ENCODE results near the gene DCAF11.

The DCAF11 gene

DNA sequence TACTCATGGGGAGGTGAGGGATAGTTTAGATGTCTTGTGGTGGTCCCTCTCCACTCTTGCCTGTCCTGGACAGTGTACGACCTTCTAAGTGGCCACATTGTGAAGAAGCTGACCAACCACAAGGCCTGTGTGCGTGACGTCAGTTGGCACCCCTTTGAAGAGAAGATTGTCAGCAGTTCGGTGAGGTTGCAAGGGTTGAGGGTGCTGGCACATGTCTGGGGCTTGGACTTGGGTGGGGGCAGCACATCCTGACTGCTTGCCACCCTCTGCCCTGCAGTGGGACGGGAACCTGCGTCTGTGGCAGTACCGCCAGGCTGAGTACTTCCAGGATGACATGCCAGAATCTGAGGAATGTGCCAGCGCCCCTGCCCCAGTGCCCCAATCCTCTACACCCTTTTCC lies 8.3 kb downstream of the DCAF11 start:
- DNase-seq = no peak

DNA sequence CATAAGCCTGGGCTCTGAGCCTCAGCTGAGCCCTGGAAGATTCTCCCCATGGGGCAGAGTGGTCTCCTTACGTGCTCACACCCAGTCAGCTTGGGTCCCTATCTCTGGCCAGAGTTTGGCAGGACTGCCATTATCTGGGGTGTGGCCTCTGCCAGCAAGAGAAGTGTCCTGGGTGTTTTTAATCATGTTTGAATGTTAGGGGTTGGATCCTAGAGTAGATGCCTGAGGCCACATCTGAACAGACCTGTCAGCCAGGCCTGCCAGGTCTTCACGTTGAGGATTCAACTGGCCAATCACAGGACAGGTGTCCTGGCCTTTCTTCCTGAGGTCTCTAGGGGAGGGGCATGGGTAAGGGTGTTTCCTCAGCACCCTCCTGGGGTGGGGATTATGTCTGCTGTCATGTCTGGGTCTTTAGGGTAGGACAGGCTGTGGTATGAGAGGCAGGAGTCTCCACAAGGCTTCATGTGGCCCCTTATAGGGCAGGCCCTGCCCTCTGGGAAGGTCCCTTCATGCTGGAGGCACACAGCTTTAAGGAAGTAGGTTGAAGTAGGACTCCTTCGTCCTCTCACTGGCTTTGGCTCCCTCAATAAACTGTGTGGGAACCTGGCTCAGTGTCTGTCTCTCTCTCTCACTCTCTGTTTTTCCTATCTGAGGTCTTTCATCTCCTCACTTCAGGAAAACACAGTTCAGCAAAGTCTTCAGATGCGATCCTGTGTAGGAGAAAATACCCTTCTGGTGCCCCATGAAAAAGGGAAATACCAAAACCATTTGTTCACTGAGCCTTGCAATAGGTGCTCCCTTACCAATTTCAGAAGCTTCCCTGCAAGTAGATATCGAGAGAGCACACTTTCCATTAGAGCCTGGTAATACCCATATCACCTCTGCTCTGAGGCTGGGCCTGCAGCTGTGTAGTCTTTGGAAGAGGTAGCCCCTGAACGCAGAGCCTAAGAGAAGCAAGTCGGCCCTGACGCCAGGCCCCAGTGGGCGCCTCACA lies 9.1 kb downstream of the DCAF11 start:
- no peak for DNase-seq

- no peak for DNase-seq
Observed at GRCh38 chr14:24126939-24127338, 12.4 kb downstream of the DCAF11 start.

DNA sequence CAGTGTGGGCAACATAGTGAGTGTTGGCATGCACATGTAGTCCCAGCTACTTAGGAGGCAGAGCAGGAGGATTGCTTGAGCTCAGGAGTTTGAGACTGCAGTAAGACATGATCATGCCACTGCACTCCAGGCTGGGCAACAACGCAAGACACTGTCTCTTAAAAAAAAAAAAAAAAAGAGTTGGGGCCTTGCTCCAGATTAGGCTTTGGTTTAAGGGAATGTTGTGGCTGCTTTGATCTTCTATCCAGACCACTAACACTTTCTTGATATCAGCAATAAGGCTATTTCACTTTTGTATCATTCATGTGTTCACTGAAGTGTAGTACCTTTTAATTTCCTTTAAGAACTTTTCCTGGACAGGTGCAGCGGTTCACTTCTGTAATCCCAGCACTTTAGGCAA lies 13.1 kb downstream of the DCAF11 start:
- no peak for DNase-seq

DNA sequence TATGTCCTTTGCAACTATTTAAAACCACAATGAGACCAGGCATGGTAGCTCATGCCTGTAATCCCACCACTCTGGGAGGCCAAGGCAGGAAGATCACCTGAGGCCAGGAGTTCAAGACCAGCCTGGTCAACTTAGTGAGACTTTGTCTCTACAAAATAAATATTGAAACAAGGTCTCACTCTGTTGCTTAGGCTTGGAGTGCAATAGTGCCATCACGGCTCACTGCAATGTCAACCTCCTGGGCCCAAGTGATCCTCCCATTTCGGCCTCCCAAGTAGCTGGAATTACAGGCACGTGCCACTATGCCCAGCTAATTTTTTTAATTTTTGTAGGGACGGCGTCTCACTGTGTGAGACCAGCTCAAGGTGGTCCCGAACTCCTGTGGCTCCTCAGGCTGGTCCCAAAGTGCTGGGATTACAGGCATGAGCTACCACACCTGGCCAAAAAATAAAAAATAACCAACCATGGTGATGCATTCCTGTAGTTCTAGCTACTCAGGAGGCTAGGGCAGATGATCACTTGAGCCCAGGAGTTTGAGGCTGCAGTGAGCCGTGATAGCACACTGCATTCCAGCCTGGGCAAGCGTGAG lies 14.9 kb downstream of the DCAF11 start:
- DNase-seq = no peak

DNA sequence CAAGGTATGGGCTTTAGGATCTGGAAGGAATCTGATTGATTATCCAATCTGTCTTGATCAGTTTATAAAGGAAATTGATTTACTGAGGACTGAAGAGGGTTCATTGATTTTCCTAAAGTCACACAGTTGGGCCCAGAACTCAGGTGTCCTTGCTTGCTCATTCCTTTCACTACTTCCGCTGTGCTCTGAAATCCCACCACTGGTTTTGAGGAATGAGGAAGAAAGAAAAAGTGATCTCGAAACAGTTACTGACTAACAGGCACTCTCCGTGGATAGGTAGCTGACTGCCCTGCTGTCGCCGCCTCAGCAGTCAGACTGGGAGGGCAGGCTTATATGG lies 15.8 kb downstream of the DCAF11 start, which contains the start of gene FITM1:
Gene FITM1, plus strand, starts transcription at position 280 of the 337 bp plus-strand sequence. CDS start 905 bp downstream, outside the sequence.
- DNase-seq = no peak

GRCh38 chr14:24130717-24131548 lies 16.4 kb downstream of the DCAF11 start:
- no peak for DNase-seq

GRCh38 chr14:24131549-24131966 lies 17.0 kb downstream of the DCAF11 start:
- DNase-seq = no peak

DNA sequence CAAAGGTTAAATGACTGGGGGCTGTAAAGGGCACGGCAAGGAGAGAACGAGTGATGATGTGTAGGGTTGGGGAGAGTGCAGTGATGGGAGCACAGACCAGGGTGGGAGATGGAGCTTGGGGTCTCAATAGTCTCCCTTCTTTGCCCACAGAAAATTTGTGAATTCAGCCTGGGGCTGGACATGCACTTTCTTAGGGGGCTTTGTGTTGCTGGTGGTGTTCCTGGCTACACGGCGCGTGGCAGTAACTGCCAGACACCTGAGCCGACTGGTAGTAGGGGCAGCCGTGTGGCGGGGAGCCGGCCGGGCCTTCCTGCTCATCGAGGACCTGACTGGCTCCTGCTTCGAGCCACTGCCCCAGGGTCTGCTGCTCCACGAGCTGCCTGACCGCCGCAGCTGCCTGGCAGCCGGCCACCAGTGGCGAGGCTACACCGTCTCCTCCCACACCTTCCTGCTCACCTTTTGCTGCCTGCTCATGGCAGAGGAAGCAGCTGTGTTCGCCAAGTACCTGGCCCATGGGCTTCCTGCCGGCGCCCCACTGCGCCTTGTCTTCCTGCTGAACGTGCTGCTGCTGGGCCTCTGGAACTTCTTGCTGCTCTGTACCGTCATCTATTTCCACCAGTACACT lies 17.6 kb downstream of the DCAF11 start:
- DNase-seq = no peak

DNA sequence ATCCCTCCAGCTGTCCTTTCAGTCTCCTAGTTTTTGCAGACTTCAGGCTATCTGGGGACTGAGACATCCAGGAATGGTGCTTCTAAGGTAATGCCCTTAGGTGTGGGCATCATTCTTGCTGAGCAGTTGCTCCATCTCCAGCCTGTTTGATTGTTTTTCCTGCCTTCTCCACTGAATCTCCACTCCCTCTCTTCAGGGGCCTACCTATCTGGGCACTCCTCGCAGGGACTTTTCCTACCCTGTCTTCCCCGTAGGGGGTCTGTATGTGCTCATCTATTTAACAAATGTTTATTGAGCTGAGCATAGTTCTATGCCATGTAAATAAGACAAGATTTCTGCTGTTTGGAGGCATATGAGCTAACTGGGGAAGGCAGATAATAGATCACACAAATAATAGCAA lies 18.4 kb downstream of the DCAF11 start:
- DNase-seq = no peak

DNA sequence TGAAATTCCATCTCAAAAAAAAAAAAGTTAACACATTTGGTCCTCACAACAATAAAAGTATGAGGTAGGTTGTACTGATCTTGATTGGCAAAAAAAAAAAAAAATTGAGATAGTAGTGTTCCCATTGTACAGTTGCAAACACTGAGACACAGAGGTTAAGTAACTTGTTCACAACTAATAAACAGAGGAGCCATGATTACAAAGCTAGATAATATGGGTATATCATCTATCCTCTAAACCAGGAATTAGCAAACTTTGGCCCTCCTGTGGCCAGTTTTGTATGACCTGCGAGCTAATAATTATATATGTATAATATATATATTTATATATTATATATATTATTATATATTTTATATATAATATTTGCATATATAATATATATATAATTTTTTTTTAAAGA lies 19.2 kb downstream of the DCAF11 start:
- no peak for DNase-seq

GRCh38 chr14:24135584-24135833 lies 20.9 kb downstream of the DCAF11 start:
- DNase-seq = no peak

GRCh38 chr14:24135834-24136683 lies 21.5 kb downstream of the DCAF11 start, which contains the start of gene PSME1:
TSS of gene PSME1 (plus strand) at chr14:24136194. CDS start at chr14:24136263, 69 bp downstream.
- DNase-seq = peak; percentile 96

- DNase-seq = no peak
Observed at GRCh38 chr14:24136684-24137528, 22.3 kb downstream of the DCAF11 start.

- no peak for DNase-seq
Observed at GRCh38 chr14:24137529-24138395, 23.2 kb downstream of the DCAF11 start.

DNA sequence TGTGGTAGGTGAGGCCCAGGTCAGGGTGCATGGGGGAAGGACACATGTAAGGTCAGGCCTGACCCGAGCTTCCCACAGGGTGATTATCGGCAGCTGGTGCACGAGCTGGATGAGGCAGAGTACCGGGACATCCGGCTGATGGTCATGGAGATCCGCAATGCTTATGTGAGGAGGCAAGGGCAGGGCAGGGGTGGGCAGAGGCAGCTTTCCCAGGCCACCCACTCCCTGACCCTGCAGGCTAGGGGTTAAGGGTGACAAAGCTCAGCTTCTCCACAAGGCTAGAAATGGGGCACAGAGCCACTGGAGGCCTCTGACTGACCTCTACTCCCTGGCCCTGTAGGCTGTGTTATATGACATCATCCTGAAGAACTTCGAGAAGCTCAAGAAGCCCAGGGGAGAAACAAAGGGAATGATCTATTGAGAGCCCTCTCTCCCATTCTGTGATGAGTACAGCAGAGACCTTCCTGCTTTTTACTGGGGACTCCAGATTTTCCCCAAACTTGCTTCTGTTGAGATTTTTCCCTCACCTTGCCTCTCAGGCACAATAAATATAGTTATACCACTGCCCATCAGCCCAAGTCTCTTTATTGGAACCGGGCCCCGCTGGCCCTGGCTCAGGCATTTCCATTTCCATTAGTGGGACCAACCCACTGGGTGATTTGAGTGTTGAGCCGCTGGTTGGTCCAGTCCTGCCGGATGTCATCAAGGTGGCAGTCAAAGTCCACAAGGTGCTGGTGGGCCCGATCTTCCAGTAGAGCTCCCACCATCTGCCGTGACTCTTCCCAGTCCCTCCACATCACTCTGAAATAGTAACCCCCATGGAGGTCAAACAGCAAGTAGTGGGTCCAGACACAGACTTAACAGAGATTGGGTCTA lies 24.1 kb downstream of the DCAF11 start:
- no peak for DNase-seq

- DNase-seq = no peak
Observed at GRCh38 chr14:24139272-24139934, 24.8 kb downstream of the DCAF11 start.

DNA sequence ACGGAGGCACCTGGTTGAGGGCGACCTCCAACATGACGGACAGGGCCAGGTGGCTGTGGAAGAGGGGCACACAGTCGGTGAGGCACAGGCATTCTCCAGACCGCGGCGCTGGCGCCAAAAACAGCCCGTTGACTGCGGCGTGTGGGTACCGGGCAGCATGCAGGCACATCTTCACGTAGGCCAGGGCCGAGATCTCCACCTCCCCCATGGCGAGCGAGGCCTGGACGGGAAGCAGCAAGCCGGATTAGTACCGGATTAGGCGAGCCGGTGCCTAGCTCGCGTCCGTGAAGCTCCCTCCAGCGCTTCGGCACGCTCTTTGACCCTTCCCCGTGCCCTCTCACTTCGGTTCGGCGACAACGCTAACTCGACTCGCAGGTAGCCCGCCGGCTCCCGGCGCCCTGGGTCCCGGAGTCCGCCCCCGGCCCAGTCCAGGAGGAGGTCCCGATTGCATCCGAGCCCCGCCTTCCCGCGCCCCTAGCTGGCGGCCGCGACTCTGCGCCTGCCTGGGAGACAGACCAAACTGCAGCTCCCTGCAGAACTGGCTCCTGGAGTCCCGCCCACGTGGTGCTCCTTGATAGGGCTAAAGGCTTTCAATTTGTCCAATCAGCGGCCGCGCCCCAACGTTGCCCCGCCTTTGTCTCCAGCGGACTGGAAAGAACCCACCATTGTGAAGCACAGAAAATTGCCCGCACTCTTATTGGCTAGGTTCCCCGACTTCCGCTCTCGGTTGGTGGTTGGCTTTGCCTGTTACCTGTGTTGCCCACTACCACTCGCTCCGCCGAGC lies 26.7 kb downstream of the DCAF11 start, which contains the start of gene EMC9:
Gene EMC9, minus strand, starts transcription at position 495 of the 784 bp plus-strand sequence. Its CDS starts 287 bp downstream, at position 208.
- peak; percentile 100 for DNase-seq
